ENCODE results near the gene COL24A1.
A peak's percentile ranks its signal among the peaks of the same experiment; 100 is the strongest.
"Not testable (repeated sequence)": the region's sequence is repeated elsewhere in the genome, so short reads cannot be mapped to it uniquely, and the experiment has no call there.

The COL24A1 gene

GRCh38 chr1:86072474-86072873 lies 84.1 kb downstream of the COL24A1 start:
- DNase-seq: not testable (repeated sequence)

GRCh38 chr1:86071870-86072269 lies 84.7 kb downstream of the COL24A1 start:
- peak in 1 of 3 donors; percentile 18 for DNase-seq

GRCh38 chr1:86069757-86070145 lies 86.8 kb downstream of the COL24A1 start:
- no peak for DNase-seq

- no peak for DNase-seq
Measured at GRCh38 chr1:86068841-86069756, 87.5 kb downstream of the COL24A1 start.

GRCh38 chr1:86068271-86068721 lies 88.3 kb downstream of the COL24A1 start:
- no peak for DNase-seq

- no peak for DNase-seq
Measured at GRCh38 chr1:86067626-86068025, 88.9 kb downstream of the COL24A1 start.

GRCh38 chr1:86064899-86065298 lies 91.7 kb downstream of the COL24A1 start:
- no peak for DNase-seq

- DNase-seq: no peak
Measured at GRCh38 chr1:86063721-86064120, 92.9 kb downstream of the COL24A1 start.

- DNase-seq: no peak
Measured at GRCh38 chr1:86062453-86062852, 94.1 kb downstream of the COL24A1 start.

- DNase-seq: peak; percentile 36 to 69 (median 62)
Measured at GRCh38 chr1:86061551-86061990, 95.0 kb downstream of the COL24A1 start.

GRCh38 chr1:86054396-86054795 lies 102.2 kb downstream of the COL24A1 start:
- no peak for DNase-seq

GRCh38 chr1:86052948-86053698 lies 103.4 kb downstream of the COL24A1 start:
- DNase-seq: no peak

- DNase-seq: no peak
Measured at GRCh38 chr1:86035101-86035500, 121.5 kb downstream of the COL24A1 start.

- DNase-seq: no peak
Measured at GRCh38 chr1:86030180-86030579, 126.4 kb downstream of the COL24A1 start.

- peak; percentile 41 to 61 (median 48) for DNase-seq
Measured at GRCh38 chr1:86018283-86018923, 138.2 kb downstream of the COL24A1 start.

- no peak for DNase-seq
Measured at GRCh38 chr1:86016076-86016759, 140.4 kb downstream of the COL24A1 start.

GRCh38 chr1:86015375-86015774 lies 141.2 kb downstream of the COL24A1 start:
- DNase-seq: no peak

GRCh38 chr1:86000601-86001000 lies 156.0 kb downstream of the COL24A1 start:
- no peak for DNase-seq

- no peak for DNase-seq
Measured at GRCh38 chr1:85998105-85998855, 158.3 kb downstream of the COL24A1 start.

- peak in 1 of 3 donors; percentile 17 for DNase-seq
Measured at GRCh38 chr1:85992791-85993190, 163.8 kb downstream of the COL24A1 start.

GRCh38 chr1:85991261-85991660 lies 165.3 kb downstream of the COL24A1 start:
- no peak for DNase-seq

- DNase-seq: no peak
Measured at GRCh38 chr1:85984636-85985035, 171.9 kb downstream of the COL24A1 start.

All from suppressor macrophage treated with lipopolysaccharide for 1 hour (primary cell).